ENCODE results near the gene PRXL2B.

DNA sequence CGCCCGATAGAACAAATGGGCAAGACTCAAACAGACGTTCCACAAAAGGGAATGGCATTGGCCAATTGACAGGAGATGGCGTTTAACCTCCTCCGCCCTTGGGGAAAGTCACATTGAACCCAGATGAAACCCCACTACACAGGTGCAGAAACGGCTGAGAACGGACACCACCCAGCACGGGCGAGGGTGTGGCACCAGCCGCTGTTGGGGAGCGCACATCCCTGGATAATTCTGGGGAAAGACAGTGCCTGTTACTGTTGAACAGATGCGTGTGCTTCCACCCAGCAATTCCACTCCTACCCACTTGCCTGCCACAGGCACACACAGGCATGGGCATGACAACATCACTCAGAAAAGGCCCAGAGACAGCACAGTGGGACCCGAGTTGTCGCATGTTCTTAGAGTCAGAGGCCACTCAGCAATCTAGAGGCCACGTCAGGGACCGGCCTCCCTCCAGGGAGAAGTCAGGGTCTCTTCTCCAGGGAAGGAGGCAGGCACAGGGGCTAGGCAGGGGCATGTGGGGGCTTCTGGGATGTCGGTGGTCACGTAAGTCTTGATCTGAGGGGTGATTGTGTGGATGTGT lies 15.2 kb downstream of the PRXL2B start:
- no peak for TF ChIP-seq TARDBP (IDR thresholded peaks at IDR 0.05)
- TF ChIP-seq SUZ12 (IDR thresholded peaks at IDR 0.05): no peak
- TF ChIP-seq ELF4 (IDR thresholded peaks at IDR 0.05): no peak
- TF ChIP-seq BHLHE40 (IDR thresholded peaks at IDR 0.05; ENCODE audit: borderline replicate concordance): no peak
- TF ChIP-seq HDGF (IDR thresholded peaks at IDR 0.05; ENCODE audit: borderline replicate concordance): no peak
- TF ChIP-seq ARNT (IDR thresholded peaks at IDR 0.05): no peak

Data from HEK293T (cell line).